ENCODE measurements around the gene MYOZ3. TPM values are rescaled to one million over a fixed set of nuclear protein-coding genes. Genes with fewer than 3 reads are reported as not detected.
A peak's percentile ranks its signal among the peaks of the same experiment; 100 is the strongest.

The MYOZ3 gene
- total and polyA plus RNA-seq, 2 of the 8 experiments (the other 6 are each of a cell fraction or from before 2014, with no cell fraction given): 9.6 to 19.1 TPM

- H3K27ac ChIP-seq (ENCODE audit: low read depth, low read length): no peak overlapping the region
- H3K14ac ChIP-seq (ENCODE audit: insufficient read length): no peak overlapping the region
- no peak overlapping the region for H3K56ac ChIP-seq (replicated peaks; ENCODE audit: insufficient read length, low read depth, low read length)
- H2BK5ac ChIP-seq (ENCODE audit: low read depth, low read length): no peak overlapping the region
- H3K4me2 ChIP-seq (ENCODE audit: insufficient read depth in 1 of 2, low read depth in 2 of 2, low read length in 2 of 2): no peak overlapping the region; a peak in 1 of 4 replicates
- H2BK20ac ChIP-seq (ENCODE audit: low read length): no peak overlapping the region
- H2BK120ac ChIP-seq (replicated peaks; ENCODE audit: low read depth, low read length): no peak overlapping the region
- no peak overlapping the region for H3K23ac ChIP-seq (ENCODE audit: insufficient read length)
- H2AFZ ChIP-seq (ENCODE audit: low read length): no peak overlapping the region
- no peak for FAIRE-seq
- H4K8ac ChIP-seq (ENCODE audit: extremely low read depth, insufficient read depth, low read length): no peak overlapping the region
- H3K4me3 ChIP-seq (ENCODE audit: extremely low read depth in 1 of 4, insufficient read depth in 2 of 4, low read depth in 3 of 4, low read length in 4 of 4): no peak overlapping the region
- no peaks in the 10 kb centered on the region for H4K20me1 ChIP-seq (replicated peaks in 1 of 2; ENCODE audit: control insufficient read depth in 1 of 2, insufficient read depth in 2 of 2, low read length in 2 of 2)
- no peaks in the 10 kb centered on the region for H3K9me3 ChIP-seq (ENCODE audit: insufficient read depth in 2 of 2, low read depth in 1 of 2, low read length in 1 of 2)
- no peaks in the 10 kb centered on the region for H3K79me2 ChIP-seq (ENCODE audit: control insufficient read depth in 1 of 2, insufficient read depth in 2 of 2, low read length in 2 of 2)
- H3K36me3 ChIP-seq (ENCODE audit: control insufficient read depth in 2 of 4, insufficient read depth in 4 of 4, low read length in 3 of 4): no peaks in the 10 kb centered on the region
- H3K23me2 ChIP-seq (ENCODE audit: low read depth, low read length): peaks cover 9% of the 10 kb centered on the region
- peaks cover 0 to 25% (median 22%) of the 10 kb centered on the region in 4 experiments; a peak in 5 of 7 replicates for H3K27me3 ChIP-seq (replicated peaks in 1 of 4; ENCODE audit: control insufficient read depth in 3 of 4, extremely low read depth in 1 of 4, insufficient read depth in 3 of 4, low read length in 3 of 4)
- H3K9ac ChIP-seq (replicated peaks in 1 of 4; ENCODE audit: extremely low read depth in 1 of 4, low read depth in 3 of 4, low read length in 3 of 4): no peak overlapping the region
- DNase-seq (ENCODE audit: low read depth in 1 of 2, low spot score in 2 of 2): no peak
- peaks cover 3 to 21% (median 12%) of the 10 kb centered on the region in 4 experiments for H3K4me1 ChIP-seq (replicated peaks in 1 of 4; ENCODE audit: control insufficient read depth in 3 of 4, insufficient read depth in 4 of 4, low read length in 3 of 4)
- H3K4ac ChIP-seq (replicated peaks; ENCODE audit: insufficient read length, low read depth, low read length): no peak overlapping the region
- ChIA-PET POLR2A (ENCODE audit: partially characterized antibody) (interaction anchor here (0.9 to 1.2 kb wide), 4 partner anchors 12 to 177 kb away, joined by 3 to 4 read pairs (median 3); partner anchors contain the start of gene RBM22), CTCF (ENCODE audit: partially characterized antibody) (interaction anchor here (1.0 to 10.4 kb wide), 10 partner anchors 10 to 181 kb away, joined by 3 to 72 read pairs (median 4); partner anchors contain the start of gene SYNPO)
- no peak overlapping the region for H4K5ac ChIP-seq (ENCODE audit: insufficient read length, low read depth, low read length)
- WGBS, 2 experiments (ENCODE audit: extremely low coverage in 1 of 2, insufficient coverage in 1 of 2, insufficient read length in 1 of 2, insufficient replicate concordance in 2 of 2, low coverage in 1 of 2, low lambda C conversion rate in 2 of 2, missing lambda C conversion rate in 1 of 2): 88% methylated on average over 5 of the region's 5 CpGs; no CpG with 5 or more reads in 1 of the 2 experiments
- no peak overlapping the region; the same call in 1 of the 2 replicates for H3K18ac ChIP-seq (ENCODE audit: extremely low read depth, low read length)
- no peak overlapping the region for H2BK15ac ChIP-seq (ENCODE audit: low read length)
- H2BK12ac ChIP-seq (ENCODE audit: low read depth, low read length): 0 out of 2 replicates have a peak overlapping the region, but pooled peaks have one; percentile 43
- no peaks in the 10 kb centered on the region for H3K79me1 ChIP-seq (ENCODE audit: low read depth, low read length)
- H4K91ac ChIP-seq (replicated peaks; ENCODE audit: insufficient read length, low read length): no peak overlapping the region
- H2AK5ac ChIP-seq (ENCODE audit: low read depth, low read length): 0 out of 2 replicates have a peak overlapping the region, but pooled peaks have one; percentile 28
- TF ChIP-seq YY1 (IDR thresholded peaks at IDR 0.05; ENCODE audit: low read depth, low read length) (no peak), SIRT6 (IDR thresholded peaks at IDR 0.05; ENCODE audit: low read length) (no peak), NANOG (IDR thresholded peaks at IDR 0.05; ENCODE audit: insufficient read depth, low read depth, low read length, poor library complexity, severe bottlenecking) (no peak), TAF7 (optimal IDR thresholded peaks at IDR 0.05; ENCODE audit: borderline replicate concordance, low read depth, low read length) (no peak), CBX8 (IDR thresholded peaks at IDR 0.05; ENCODE audit: borderline replicate concordance, low read depth, low read length) (no peak), HDAC2 (IDR thresholded peaks at IDR 0.05; ENCODE audit: borderline replicate concordance in 1 of 2, low read depth in 2 of 2, low read length in 2 of 2) (no peak), SUZ12 (IDR thresholded peaks at IDR 0.05; ENCODE audit: low read length) (no peak), POLR2AphosphoS5 (IDR thresholded peaks at IDR 0.05; ENCODE audit: low read depth, low read length) (no peak), CHD1 (IDR thresholded peaks at IDR 0.05; ENCODE audit: low read depth, low read length) (no peak), FOSL1 (IDR thresholded peaks at IDR 0.05; ENCODE audit: insufficient read depth, low read depth, low read length) (no peak), PHF8 (conservative IDR thresholded peaks at IDR 0.05; ENCODE audit: low read depth, low read length) (no peak), GTF2F1 (IDR thresholded peaks at IDR 0.05; ENCODE audit: borderline replicate concordance, low read depth, low read length) (no peak), NRF1 (IDR thresholded peaks at IDR 0.05; ENCODE audit: low read depth, low read length) (no peak)
Measured at GRCh38 chr5:150626853-150627276, 34.2 kb upstream of the MYOZ3 start.
